HCT116 (cell line): ENCODE data around the gene ACTR3C. TPM values are rescaled to one million over a fixed set of nuclear protein-coding genes. Genes with fewer than 3 reads are reported as not detected.

Source experiments
- ATAC-seq: fragments of 200-7000 bp; cut with Tn5 transposase; 2 replicates; pipeline ENCODE4 v1.9.1; 2020; ENCODE audit warnings: mild to moderate bottlenecking, moderate library complexity
- BruUV-seq: library from RNA; stranded (reverse); fragments of 400-500 nt; replicated peaks from 2 replicates; lab custom pipeline; 2021; lab: Mats Ljungman, UMichigan
- CTCF ChIA-PET: fragments of 300-600 bp; sonication (Branson Sonifier 250); formaldehyde crosslinking; loops from one replicate; lab custom pipeline; 2021; ENCODE audit warnings: antibody characterized with exemption; lab: Charles Lee
- POLR2A ChIA-PET: fragments of 300-600, 350-600 bp; sonication (Branson Sonifier 250); formaldehyde crosslinking; loops from one replicate; lab custom pipeline; 2021; ENCODE audit warnings: antibody characterized with exemption; lab: Charles Lee
- RAD21 ChIA-PET, 2 experiments: fragments of 300-600 bp; sonication (Branson Sonifier 250); formaldehyde crosslinking; loops; one replicate each; lab custom pipeline; 2023; ENCODE audit warnings: low total read pairs in 2 of 2; ENCODE audit not compliant: uncharacterized antibody in 2 of 2, unreplicated experiment in 2 of 2, low non-redundant PET in 1 of 2; lab: Charles Lee
- DNase-seq: peaks from one replicate; pipeline ENCODE4 v3.0.0-alpha.2; 2010; ENCODE audit warnings: low read depth, low spot score
- H2AFZ ChIP-seq: fragments of 200-600 bp; shearing (Covaris generic), sonication (generic); 2 replicates; pipeline ENCODE4 v1.6.1; 2017; ENCODE audit warnings: low read depth, mixed run types, mixed read lengths, antibody characterized with exemption, low read length; ENCODE audit not compliant: poor library complexity, severe bottlenecking
- H3K27ac ChIP-seq: 2 replicates; pipeline ENCODE4 v1.5.1; 2012; ENCODE audit warnings: low read depth, low read length
- H3K27me3 ChIP-seq: fragments of 200-600 bp; sonication (generic); 2 replicates; pipeline ENCODE4 v1.6.1; 2016; ENCODE audit warnings: mixed run types, low read length, mixed read lengths; ENCODE audit not compliant: insufficient read depth
- H3K36me3 ChIP-seq, 2 experiments: fragments of 200-500 bp in 1 of 2; fragments of 200-600 bp in 1 of 2; sonication (Bioruptor generic) in 1 of 2; sonication (generic) in 1 of 2; 2 replicates each; pipeline versions ENCODE4 v1.5.1 to v1.6.1; 2014 to 2016; ENCODE audit warnings: low read length in 2 of 2, inconsistent platforms in 1 of 2, mixed read lengths in 1 of 2, mixed run types in 1 of 2; ENCODE audit not compliant: insufficient read depth in 2 of 2, control insufficient read depth in 1 of 2
- H3K4me1 ChIP-seq, 2 experiments: fragments of 200-600 bp in 1 of 2; sonication (generic) in 1 of 2; 2 replicates each; pipeline versions ENCODE4 v1.5.1 to v1.6.1; 2012 to 2017; ENCODE audit warnings: low read length in 2 of 2, inconsistent platforms in 1 of 2, mild to moderate bottlenecking in 1 of 2, mixed read lengths in 1 of 2, mixed run types in 1 of 2, moderate library complexity in 1 of 2; ENCODE audit not compliant: insufficient read depth in 2 of 2, control insufficient read depth in 1 of 2
- H3K4me2 ChIP-seq: fragments of 200-600 bp; sonication (generic); 2 replicates; pipeline ENCODE4 v1.6.1; 2017; ENCODE audit warnings: mixed run types, low read length, mixed read lengths
- H3K4me3 ChIP-seq, 2 experiments: fragments of 200-600 bp in 1 of 2; sonication (generic) in 1 of 2; replicated peaks in 1 of 2; 2 replicates each; pipeline ENCODE4 v1.5.1; 2011 to 2016; ENCODE audit warnings: low read length in 2 of 2, control low read depth in 1 of 2, low read depth in 1 of 2, mild to moderate bottlenecking in 1 of 2, mixed read lengths in 1 of 2, mixed run types in 1 of 2
- H3K79me2 ChIP-seq: fragments of 200-600 bp; sonication (generic); 2 replicates; pipeline ENCODE4 v1.6.1; 2017; ENCODE audit warnings: mild to moderate bottlenecking, mixed run types, low read length, moderate library complexity, mixed read lengths; ENCODE audit not compliant: insufficient read depth
- H3K9ac ChIP-seq: fragments of 200-600 bp; sonication (generic); 2 replicates; pipeline ENCODE4 v1.6.1; 2016; ENCODE audit warnings: low read length, mixed read lengths
- H3K9me2 ChIP-seq: fragments of 200-600 bp; sonication (generic), shearing (Covaris generic); 2 replicates; pipeline ENCODE4 v1.6.1; 2017; ENCODE audit warnings: mixed run types, mild to moderate bottlenecking, moderate library complexity; ENCODE audit not compliant: insufficient read depth
- H3K9me3 ChIP-seq, 2 experiments: fragments of 200-500 bp in 1 of 2; fragments of 200-600 bp in 1 of 2; sonication (Bioruptor generic) in 1 of 2; sonication (generic) in 1 of 2; 2 replicates each; pipeline ENCODE4 v1.6.1; 2014 to 2017; ENCODE audit warnings: low read length in 2 of 2, mixed read lengths in 2 of 2, inconsistent platforms in 1 of 2, low read depth in 1 of 2, mild to moderate bottlenecking in 1 of 2, mixed run types in 1 of 2, moderate library complexity in 1 of 2; ENCODE audit not compliant: control insufficient read depth in 1 of 2, insufficient read depth in 1 of 2
- H4K20me1 ChIP-seq: fragments of 200-600 bp; sonication (generic), shearing (Covaris generic); 2 replicates; pipeline ENCODE4 v1.6.1; 2017; ENCODE audit warnings: mixed run types, mild to moderate bottlenecking, moderate library complexity; ENCODE audit not compliant: insufficient read depth
- CBX3 ChIP-seq: IDR thresholded peaks from 2 replicates; pipeline ENCODE4 v1.6.1; 2012; ENCODE audit warnings: low read depth
- CEBPB ChIP-seq: IDR thresholded peaks from 2 replicates; pipeline ENCODE4 v1.6.1; 2012; ENCODE audit warnings: low read depth
- ELF1 ChIP-seq: IDR thresholded peaks from 2 replicates; pipeline ENCODE4 v1.6.1; 2012; ENCODE audit warnings: low read depth, borderline replicate concordance
- EZH2phosphoT487 ChIP-seq: fragments of 200-600 bp; IDR thresholded peaks from 2 replicates; pipeline ENCODE4 v1.6.1; 2018; ENCODE audit warnings: antibody characterized with exemption, borderline replicate concordance
- FOSL1 ChIP-seq: IDR thresholded peaks from 2 replicates; pipeline ENCODE4 v1.6.1; 2012; ENCODE audit warnings: low read depth
- JUND ChIP-seq: IDR thresholded peaks from 2 replicates; pipeline ENCODE4 v1.6.1; 2012
- MAX ChIP-seq: IDR thresholded peaks from 2 replicates; pipeline ENCODE4 v1.6.1; 2012
- POLR2A ChIP-seq: IDR thresholded peaks from 2 replicates; pipeline ENCODE4 v1.7.0; 2011; ENCODE audit warnings: borderline replicate concordance; ENCODE audit not compliant: insufficient read depth, insufficient read length; ENCODE audit errors: extremely low read depth
- POLR2AphosphoS5 ChIP-seq: IDR thresholded peaks from 2 replicates; pipeline ENCODE4 v1.6.1; 2011; ENCODE audit warnings: mild to moderate bottlenecking, low read depth, low read length, moderate library complexity
- RAD21 ChIP-seq: IDR thresholded peaks from 2 replicates; pipeline ENCODE4 v1.6.1; 2012; ENCODE audit warnings: low read depth, mild to moderate bottlenecking
- REST ChIP-seq: IDR thresholded peaks from 2 replicates; pipeline ENCODE4 v1.6.1; 2012; ENCODE audit warnings: low read depth
- SIN3A ChIP-seq: IDR thresholded peaks from 2 replicates; pipeline ENCODE4 v1.6.1; 2012; ENCODE audit warnings: low read depth
- SP1 ChIP-seq: IDR thresholded peaks from 2 replicates; pipeline ENCODE4 v1.6.1; 2012; ENCODE audit warnings: low read depth
- SRF ChIP-seq: IDR thresholded peaks from 2 replicates; pipeline ENCODE4 v1.6.1; 2012; ENCODE audit warnings: low read depth
- TCF7L2 ChIP-seq: IDR thresholded peaks from 2 replicates; pipeline ENCODE4 v1.7.0; 2011; ENCODE audit warnings: borderline replicate concordance, inconsistent platforms; ENCODE audit not compliant: insufficient read depth, insufficient read length; ENCODE audit errors: extremely low read depth
- YY1 ChIP-seq: IDR thresholded peaks from 2 replicates; pipeline ENCODE4 v1.6.1; 2011; ENCODE audit warnings: low read length, low read depth, moderate library complexity, mild to moderate bottlenecking; ENCODE audit not compliant: insufficient replicate concordance; ENCODE audit errors: extremely low read depth
- ZBTB33 ChIP-seq: IDR thresholded peaks from 2 replicates; pipeline ENCODE4 v1.6.1; 2011; ENCODE audit warnings: mild to moderate bottlenecking, low read length, moderate library complexity; ENCODE audit not compliant: insufficient replicate concordance; ENCODE audit errors: extremely low read depth
- ZFX ChIP-seq: fragments of 450-650 bp; IDR thresholded peaks from 2 replicates; pipeline ENCODE4 v1.6.1; 2017
- intact Hi-C: fragments of 100-400 bp; cut with micrococcal nuclease; formaldehyde crosslinking; loops from 2 replicates; pipeline ENCODE4 v1.10.0; 2022
- total RNA-seq: library from RNA; stranded (reverse); gene quantifications from one replicate; pipeline ENCODE4 v1.2.1, GENCODE V29; 2021; ENCODE audit not compliant: unreplicated experiment
- TF ChIP-seq, protein P1 (sequence below), 3 experiments: fragments of 200-600 bp in 1 of 3; sonication (generic) in 1 of 3; IDR thresholded peaks in 2 of 3; conservative IDR thresholded peaks in 1 of 3; 2 replicates each; pipeline ENCODE4 v1.5.1; 2012 to 2017; ENCODE audit warnings: low read depth in 2 of 3, low read length in 2 of 3, antibody characterized with exemption in 1 of 3, borderline replicate concordance in 1 of 3, control low read depth in 1 of 3, mild to moderate bottlenecking in 1 of 3, mixed read lengths in 1 of 3, mixed run types in 1 of 3, moderate library complexity in 1 of 3; ENCODE audit not compliant: insufficient read depth in 1 of 3

ACTR3C gene
- total RNA-seq, 1 experiment from 2014 or later: 2.0 TPM

DNA sequence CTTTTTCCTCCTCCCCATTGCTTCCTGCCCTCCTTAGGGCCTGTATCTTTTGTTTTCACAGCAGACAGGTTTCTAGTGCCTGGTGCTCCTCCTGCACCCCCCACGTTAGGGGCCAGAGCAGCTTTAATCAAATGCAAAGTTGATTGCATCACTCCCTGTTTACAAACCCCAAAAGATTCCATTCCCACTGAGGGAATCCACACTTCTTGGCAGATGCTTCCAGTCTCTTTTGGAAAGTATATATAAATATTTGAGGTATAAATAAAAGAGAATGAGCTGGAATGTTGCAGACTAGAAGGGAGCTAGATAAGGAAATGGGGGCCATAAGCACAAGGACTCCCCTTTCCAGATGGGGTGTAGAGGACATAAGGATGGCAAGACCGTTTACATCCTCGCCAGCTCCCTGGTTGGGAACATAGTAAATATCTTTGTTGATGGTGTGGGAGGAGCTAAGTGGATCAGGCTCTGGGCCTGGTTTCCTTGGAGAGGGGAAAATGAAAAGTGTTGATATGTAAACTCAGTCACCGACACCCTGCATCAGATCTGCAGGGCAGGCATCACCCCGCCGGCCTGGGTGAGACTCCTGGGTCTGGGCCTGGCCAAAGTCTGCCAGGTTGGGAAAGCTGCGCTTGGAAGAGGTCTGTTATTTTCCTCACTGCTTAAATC lies 11.9 kb upstream of the ACTR3C start:
- no peak overlapping the region for H3K4me3 ChIP-seq
- BruUV-seq: no TSS peak
- no peak overlapping the region for H3K4me2 ChIP-seq
- no peak overlapping the region for H3K27ac ChIP-seq
- no peaks in the 10 kb centered on the region for H4K20me1 ChIP-seq
- TF ChIP-seq POLR2A (no peak), ELF1 (no peak), MAX (no peak), CBX3 (no peak), FOSL1 (no peak), POLR2AphosphoS5 (no peak), JUND (no peak), EZH2phosphoT487 (no peak), YY1 (no peak), SIN3A (no peak), RAD21 (no peak), SRF (no peak), ZBTB33 (no peak), REST (no peak), TCF7L2 (no peak), SP1 (no peak), ZFX (no peak), CEBPB (no peak)
- TF ChIP-seq, protein P1, sequence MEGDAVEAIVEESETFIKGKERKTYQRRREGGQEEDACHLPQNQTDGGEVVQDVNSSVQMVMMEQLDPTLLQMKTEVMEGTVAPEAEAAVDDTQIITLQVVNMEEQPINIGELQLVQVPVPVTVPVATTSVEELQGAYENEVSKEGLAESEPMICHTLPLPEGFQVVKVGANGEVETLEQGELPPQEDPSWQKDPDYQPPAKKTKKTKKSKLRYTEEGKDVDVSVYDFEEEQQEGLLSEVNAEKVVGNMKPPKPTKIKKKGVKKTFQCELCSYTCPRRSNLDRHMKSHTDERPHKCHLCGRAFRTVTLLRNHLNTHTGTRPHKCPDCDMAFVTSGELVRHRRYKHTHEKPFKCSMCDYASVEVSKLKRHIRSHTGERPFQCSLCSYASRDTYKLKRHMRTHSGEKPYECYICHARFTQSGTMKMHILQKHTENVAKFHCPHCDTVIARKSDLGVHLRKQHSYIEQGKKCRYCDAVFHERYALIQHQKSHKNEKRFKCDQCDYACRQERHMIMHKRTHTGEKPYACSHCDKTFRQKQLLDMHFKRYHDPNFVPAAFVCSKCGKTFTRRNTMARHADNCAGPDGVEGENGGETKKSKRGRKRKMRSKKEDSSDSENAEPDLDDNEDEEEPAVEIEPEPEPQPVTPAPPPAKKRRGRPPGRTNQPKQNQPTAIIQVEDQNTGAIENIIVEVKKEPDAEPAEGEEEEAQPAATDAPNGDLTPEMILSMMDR (IDR thresholded peaks at IDR 0.05 in 2 of 3, conservative IDR thresholded peaks at IDR 0.05 in 1 of 3; ENCODE audit: borderline replicate concordance in 1 of 3, insufficient read depth in 1 of 3, low read depth in 2 of 3, low read length in 2 of 3): no peak
- TF ChIP-seq, all 23 proteins: peak for 0
- H3K79me2 ChIP-seq: no peaks in the 10 kb centered on the region
- intact Hi-C loops: no loop called here
- no peak overlapping the region for H2AFZ ChIP-seq
- ChIA-PET RAD21 (interaction anchor here in 1 of 2 experiments (0.6 kb wide), 1 partner anchor 27 kb away, joined by 3 read pairs; no protein-coding TSS in a partner anchor), CTCF (no interaction called here), POLR2A (no interaction called here)
- no peak for ATAC-seq
- H3K9me2 ChIP-seq: no peaks in the 10 kb centered on the region
- H3K36me3 ChIP-seq: no peaks in the 10 kb centered on the region
- H3K27me3 ChIP-seq: no peaks in the 10 kb centered on the region
- H3K9me3 ChIP-seq: no peaks in the 10 kb centered on the region
- no peak for DNase-seq
- no peaks in the 10 kb centered on the region for H3K4me1 ChIP-seq
- no peak overlapping the region for H3K9ac ChIP-seq
